DMS114 treated with DMSO at 0.1 percent for 48 hours (cell line): ENCODE results near the gene ADAMTS8.

Experiments
- DNase-seq: peaks from one replicate; lab custom pipeline; 2025; ENCODE audit not compliant: unreplicated experiment; lab: John Stamatoyannopoulos, UW

The ADAMTS8 gene

GRCh38 chr11:130428316-130429119 lies at the start of gene ADAMTS8:
ADAMTS8 (minus strand) TSS chr11:130428609; CDS start chr11:130428286, 323 bp downstream.
- no peak for DNase-seq

GRCh38 chr11:130477586-130478203 lies 49.3 kb upstream of the ADAMTS8 start:
- DNase-seq = no peak

- no peak for DNase-seq
These were observed 48.6 kb upstream of the ADAMTS8 start for GRCh38 chr11:130476922-130477491.

- DNase-seq = no peak
These were observed 48.0 kb upstream of the ADAMTS8 start for GRCh38 chr11:130476200-130476921.

DNA sequence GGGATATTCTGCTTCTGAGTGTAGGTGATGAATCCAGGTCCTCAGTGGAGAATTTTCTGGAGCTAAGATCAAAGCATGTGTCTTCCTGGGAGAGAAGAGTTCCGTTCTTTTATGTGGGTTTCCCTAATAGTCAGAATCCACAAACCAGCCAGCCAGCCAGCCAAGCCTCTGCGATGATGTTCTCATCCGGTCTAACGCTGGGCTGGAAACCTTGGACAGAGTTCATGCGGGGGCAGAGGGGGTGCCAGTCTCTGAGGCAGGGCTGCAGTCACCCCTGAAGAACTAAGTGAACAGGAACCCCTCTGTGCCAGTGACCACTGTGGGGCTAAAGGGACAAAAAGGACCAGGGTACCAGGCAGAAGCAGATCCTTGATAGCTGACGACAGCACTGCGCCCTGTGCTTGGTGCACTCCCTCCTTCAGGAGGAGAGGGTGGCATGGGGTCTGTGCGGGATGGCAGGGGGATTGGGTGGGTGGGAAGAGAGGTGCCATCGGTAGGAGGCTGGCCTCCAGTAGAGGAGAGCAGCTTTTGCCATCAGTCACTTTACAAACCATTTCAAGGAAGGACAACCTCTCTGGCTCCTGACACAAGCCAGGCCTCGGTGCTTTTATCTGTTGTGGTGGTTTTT lies 47.1 kb upstream of the ADAMTS8 start:
- DNase-seq = no peak

DNA sequence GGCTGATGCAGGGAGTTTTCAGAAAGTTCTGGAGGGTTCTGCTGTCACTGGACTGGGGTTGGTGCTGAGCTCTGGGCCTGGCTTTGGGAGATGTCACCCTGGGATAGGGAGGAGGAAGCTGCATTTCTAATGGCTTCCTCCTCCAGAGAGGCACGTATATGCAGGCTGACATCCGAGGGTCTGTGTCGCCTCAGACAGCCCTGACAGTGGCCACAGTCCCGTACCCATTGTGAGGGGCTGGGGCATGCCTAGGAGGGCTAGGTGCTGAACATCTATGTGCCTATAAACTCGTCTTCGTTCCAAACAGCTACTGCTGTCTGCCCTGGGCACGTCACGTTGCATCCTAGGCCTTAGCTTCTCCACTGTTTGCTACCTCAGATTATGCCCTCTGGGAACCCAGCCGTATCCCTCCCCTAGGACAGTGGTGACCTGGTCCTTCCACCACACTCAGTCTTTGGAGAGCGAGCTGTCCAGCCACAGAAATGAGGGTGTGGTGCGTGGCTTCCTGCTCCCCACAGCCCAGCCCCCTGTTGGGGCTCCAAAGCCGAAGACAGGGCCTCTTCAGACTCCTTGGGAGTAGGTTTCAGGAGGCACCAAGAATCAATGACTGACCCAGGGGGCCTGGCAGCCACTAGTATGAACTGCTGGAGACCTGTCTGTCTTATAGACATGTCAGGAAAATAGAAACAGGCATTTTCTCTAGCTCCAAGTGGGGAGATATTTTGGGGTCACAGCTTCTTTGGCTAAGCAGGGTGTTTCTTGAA lies 46.4 kb upstream of the ADAMTS8 start:
- DNase-seq = no peak

GRCh38 chr11:130473795-130474377 lies 45.5 kb upstream of the ADAMTS8 start:
- DNase-seq = no peak

GRCh38 chr11:130473056-130473794 lies 44.8 kb upstream of the ADAMTS8 start:
- no peak for DNase-seq

DNA sequence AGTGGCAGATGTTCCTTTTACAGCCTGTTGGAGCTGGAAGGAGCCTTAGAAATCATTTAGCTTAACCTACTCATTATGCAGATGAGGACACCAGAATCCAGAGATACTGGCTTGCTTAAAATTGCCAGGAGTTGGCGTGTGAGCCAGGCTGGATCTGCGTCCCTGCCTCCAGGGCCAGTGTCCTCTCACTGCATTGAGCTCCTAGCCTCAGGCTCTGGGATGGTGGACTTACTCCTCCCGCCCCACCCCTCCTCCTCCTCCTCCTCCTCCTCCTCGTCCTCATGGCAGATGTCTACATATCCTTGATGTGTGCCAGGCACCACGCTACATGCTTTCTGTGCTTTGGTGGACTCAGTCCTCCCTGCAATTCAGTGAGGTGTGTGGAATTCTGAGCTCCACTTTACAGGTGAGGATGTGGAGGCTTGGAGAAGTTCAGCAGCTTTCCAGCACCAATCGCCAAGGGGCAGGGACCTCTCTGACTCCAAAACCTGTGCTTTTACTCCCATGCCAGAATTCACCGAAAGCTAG lies 44.1 kb upstream of the ADAMTS8 start:
- no peak for DNase-seq

GRCh38 chr11:130471731-130472433 lies 43.5 kb upstream of the ADAMTS8 start:
- DNase-seq = no peak

DNA sequence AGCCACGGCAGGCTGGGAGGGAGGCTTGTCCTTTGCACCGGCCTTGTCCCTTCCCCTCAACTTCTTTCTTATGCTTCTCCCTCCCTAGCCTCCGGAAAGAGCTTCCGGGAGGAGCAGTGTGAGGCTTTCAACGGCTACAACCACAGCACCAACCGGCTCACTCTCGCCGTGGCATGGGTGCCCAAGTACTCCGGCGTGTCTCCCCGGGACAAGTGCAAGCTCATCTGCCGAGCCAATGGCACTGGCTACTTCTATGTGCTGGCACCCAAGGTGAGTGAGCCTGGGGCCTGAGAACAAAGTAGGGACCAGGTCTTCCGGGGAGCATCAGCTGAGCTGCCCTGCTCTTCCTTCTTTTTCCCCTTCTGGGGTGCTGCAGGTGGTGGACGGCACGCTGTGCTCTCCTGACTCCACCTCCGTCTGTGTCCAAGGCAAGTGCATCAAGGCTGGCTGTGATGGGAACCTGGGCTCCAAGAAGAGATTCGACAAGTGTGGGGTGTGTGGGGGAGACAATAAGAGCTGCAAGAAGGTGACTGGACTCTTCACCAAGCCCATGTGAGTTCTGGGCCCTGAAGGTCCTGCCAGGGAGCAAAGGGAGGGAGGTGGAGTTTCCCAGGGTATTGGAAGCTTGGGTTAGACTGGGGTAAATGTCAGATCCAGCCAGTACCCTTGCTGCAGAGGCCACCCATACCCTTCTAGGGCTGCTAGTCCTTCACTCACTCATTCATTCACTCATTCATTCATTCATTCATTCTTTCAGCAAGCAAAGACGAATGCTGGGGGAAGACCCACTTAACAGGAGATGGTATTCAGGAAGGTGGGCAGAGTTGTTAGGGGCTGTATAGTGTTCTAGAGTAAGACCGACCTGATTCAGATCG lies 42.7 kb upstream of the ADAMTS8 start:
- no peak for DNase-seq

DNA sequence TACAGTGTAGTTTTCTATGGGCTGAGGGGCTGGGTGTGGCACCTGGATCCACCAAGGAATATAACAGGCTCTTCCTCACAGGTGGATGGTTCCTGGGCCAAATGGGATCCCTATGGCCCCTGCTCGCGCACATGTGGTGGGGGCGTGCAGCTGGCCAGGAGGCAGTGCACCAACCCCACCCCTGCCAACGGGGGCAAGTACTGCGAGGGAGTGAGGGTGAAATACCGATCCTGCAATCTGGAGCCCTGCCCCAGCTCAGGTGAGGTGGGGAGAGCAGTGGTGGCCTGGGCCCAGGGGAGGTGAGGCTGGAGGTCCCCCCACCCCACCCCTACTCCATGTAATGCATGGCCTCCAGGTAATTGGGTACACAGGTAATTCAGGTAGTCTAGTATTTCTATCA lies 40.8 kb upstream of the ADAMTS8 start:
- no peak for DNase-seq

DNA sequence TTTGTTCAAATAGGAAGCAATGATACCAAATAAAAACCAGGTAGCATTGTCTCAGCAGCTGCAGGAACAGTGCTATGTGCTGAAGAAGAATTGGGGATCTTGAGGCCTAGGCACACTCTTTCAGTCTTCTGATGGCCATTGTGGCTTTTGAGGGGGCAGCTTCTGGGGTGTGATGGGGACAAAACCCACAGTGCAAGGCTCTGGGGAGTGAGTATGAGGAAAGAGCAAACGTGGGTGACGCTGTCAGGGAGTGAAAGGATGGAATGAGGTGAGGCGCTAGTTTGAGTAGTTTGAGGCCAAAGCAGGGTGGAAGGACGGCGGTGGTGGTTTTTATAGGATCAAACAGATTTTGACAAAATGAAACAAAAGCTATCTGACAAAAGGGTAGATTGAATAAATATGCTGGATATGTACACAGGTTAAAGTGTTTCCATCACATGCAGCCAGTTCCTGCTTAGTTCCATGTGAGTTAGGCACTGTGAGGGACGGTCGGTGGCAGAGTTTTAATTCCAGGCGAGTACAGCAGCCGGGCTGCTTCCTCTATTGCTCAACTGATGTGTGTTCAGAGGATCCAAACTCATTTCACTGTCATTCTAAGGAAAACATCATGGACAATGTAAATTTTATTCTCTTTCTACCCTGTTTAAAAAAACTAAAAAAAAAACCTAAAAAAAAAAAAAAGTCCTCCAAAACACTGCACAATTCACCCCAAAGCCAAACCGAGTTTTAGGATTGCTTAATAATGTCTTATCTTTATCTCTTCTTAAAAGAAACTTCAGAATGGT lies 38.9 kb upstream of the ADAMTS8 start:
- DNase-seq = no peak

DNA sequence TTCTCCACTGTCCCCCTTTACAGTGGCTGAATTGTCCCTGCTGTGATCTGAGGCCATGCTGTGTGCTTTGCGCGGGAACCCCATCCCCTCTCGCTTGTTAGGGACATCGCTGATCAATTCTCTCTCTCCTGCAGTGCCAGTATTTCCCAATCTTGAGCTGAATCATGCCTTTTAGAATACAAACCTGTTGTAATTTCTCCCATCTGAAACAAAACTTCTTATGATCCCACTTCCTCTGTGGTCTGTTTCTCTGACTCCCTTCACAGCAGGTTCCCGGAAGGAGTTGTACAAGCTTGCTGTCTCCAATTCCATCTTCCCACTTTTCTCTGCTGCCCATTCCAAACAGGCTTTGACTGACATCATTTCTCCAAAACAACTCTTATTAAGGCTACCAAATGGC lies 36.9 kb upstream of the ADAMTS8 start:
- DNase-seq = no peak

DNA sequence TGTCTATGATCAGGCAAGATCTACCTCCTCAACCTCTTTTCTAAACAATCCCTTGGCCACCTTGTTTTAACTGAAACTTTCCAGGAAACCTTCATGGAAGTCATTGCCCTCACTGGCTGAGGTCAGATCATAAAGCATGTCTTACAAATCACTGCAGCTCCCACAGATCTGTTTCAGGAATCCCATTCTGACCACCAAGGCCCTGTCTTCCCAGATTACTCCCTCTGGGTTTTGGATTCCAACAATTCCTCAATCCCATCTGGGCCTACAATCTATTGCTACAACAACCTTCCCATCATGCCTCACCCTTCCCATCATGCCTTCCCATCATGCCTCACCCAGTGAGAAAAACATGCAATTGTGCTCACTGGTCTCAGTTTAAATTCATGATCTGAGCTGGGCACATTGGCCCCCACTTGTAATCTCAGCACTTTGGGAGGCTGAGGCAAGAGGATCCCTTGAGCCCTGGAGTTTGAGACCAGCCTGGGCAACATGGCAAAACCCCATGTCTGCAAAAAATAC lies 35.9 kb upstream of the ADAMTS8 start:
- DNase-seq = no peak

DNA sequence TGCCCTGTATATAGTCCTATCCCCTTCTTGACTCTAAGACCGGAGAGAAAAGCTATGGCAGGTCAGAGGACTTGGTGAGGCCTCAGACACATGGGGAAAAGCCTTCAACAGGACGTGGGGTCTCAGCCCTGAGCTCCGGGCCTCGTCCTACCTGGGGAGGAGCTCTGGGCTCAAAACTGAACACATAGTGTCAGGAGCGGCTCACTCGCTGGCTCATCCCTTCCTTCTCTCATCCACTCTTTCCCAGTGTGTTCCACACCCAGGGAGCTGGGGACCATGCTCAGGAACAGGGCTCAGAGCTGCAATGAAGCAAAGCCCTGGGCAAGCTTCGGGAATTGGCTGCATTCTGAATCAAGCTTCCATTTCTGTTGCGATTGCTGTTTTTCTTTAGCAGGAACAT lies 34.5 kb upstream of the ADAMTS8 start:
- DNase-seq = no peak
